ENCODE measurements around the gene PBX4. TPM values are rescaled to one million over a fixed set of nuclear protein-coding genes. Genes with fewer than 3 reads are reported as not detected.
A peak's percentile ranks its signal among the peaks of the same experiment; 100 is the strongest.
"Not testable (repeated sequence)": the region's sequence is repeated elsewhere in the genome, so short reads cannot be mapped to it uniquely, and the experiment has no call there.

The PBX4 gene, protein sequence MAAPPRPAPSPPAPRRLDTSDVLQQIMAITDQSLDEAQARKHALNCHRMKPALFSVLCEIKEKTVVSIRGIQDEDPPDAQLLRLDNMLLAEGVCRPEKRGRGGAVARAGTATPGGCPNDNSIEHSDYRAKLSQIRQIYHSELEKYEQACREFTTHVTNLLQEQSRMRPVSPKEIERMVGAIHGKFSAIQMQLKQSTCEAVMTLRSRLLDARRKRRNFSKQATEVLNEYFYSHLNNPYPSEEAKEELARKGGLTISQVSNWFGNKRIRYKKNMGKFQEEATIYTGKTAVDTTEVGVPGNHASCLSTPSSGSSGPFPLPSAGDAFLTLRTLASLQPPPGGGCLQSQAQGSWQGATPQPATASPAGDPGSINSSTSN
- total RNA-seq, result 10 to 100 TPM; 28.3 to 56.8 TPM

DNA sequence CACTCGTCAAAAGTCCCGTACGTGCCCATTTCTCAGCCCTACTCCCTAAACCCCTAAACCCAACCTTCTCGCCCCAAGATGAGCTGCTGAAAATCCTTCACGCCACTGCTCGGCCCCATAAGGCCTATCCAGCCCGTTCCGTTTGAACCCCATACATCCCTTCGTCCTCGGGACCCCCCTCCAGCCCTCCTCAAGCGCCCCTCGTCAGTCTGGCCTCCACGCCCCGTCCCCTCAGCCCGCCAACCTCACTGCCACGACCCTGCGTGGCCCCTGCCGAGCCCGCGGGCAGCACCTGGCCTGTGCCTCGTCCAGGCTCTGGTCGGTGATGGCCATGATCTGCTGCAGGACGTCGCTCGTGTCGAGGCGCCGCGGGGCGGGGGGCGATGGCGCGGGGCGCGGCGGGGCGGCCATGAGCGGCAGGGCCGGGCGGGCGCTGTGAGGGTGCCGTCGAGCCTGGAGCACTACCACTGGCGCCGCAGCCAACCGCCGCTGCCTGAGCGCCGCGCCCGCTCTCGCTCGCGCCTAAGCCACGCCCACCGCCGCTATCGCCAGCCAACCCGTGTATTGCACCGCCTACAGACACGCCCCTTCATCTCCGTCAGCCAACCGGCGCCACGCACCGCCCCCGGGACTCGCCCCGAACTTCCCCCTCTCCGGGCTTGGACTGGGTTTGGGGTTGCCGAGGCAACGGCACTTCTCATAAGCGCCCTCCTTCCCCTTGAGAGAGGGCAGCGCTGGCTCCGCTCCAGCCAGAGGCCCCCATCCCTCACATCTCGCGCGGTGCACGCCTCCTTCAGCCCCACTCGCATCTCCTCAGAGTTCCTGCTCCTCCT lies at the start of gene PBX4:
Gene PBX4, minus strand, starts transcription at position 469 of the 833 bp plus-strand sequence. Its CDS starts 58 bp downstream, at position 411.
- peaks cover 0 to 6% of the 10 kb centered on the region in 2 donors for H3K36me3 Mint-ChIP-seq (ENCODE audit: insufficient read depth in 2 of 2)
- ATAC-seq (replicated peaks in 1 of 2) (peak; percentile 93 to 94), DNase-seq (peak; percentile 99 to 100)
- peak within 1 kb of the TSS; percentile 92 to 96 for H3K4me3 Mint-ChIP-seq
- peaks cover 57% of the 10 kb centered on the region for H3K4me1 Mint-ChIP-seq (ENCODE audit: low read depth)
- H3K27me3 Mint-ChIP-seq (ENCODE audit: low read depth), result no peaks in the 10 kb centered on the region
- H3K9me3 Mint-ChIP-seq, result no peaks in the 10 kb centered on the region
- H3K27ac Mint-ChIP-seq, result peak within 1 kb of the TSS; percentile 86

DNA sequence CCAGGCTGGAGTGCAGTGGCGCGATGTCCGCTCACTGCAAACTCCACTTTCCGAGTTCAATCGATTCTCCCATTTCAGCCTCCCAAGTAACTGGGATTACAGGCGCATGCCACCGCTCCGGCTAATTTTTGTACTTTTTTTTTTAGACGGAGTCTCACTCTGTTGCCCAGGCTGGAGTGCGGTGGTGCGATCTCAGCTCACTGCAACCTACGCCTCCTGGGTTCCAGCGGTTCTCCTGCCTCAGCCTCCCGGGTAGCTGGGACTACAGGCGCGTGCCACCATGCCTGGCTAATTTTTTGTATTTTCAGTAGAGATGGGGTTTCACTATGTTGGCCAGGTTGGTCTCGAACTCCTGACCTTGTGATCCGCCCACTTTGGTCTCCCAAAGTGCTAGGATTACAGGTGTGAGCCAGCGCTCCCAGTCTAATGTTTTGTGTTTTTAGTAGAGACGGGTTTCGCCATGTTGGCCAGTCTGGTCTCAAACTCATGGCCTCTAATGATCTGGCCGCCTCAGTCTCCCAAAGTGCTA lies 47.0 kb upstream of the PBX4 start:
- not testable (repeated sequence) for H3K27me3 Mint-ChIP-seq (ENCODE audit: low read depth); ATAC-seq (replicated peaks in 1 of 2); H3K9me3 Mint-ChIP-seq; H3K27ac Mint-ChIP-seq; DNase-seq
- peaks cover 49% of the 10 kb centered on the region for H3K4me1 Mint-ChIP-seq (ENCODE audit: low read depth)
- H3K36me3 Mint-ChIP-seq (ENCODE audit: insufficient read depth in 2 of 2), result peaks cover 16 to 25% of the 10 kb centered on the region in 2 donors
- peak overlapping the region; percentile 34 to 37 for H3K4me3 Mint-ChIP-seq

DNA sequence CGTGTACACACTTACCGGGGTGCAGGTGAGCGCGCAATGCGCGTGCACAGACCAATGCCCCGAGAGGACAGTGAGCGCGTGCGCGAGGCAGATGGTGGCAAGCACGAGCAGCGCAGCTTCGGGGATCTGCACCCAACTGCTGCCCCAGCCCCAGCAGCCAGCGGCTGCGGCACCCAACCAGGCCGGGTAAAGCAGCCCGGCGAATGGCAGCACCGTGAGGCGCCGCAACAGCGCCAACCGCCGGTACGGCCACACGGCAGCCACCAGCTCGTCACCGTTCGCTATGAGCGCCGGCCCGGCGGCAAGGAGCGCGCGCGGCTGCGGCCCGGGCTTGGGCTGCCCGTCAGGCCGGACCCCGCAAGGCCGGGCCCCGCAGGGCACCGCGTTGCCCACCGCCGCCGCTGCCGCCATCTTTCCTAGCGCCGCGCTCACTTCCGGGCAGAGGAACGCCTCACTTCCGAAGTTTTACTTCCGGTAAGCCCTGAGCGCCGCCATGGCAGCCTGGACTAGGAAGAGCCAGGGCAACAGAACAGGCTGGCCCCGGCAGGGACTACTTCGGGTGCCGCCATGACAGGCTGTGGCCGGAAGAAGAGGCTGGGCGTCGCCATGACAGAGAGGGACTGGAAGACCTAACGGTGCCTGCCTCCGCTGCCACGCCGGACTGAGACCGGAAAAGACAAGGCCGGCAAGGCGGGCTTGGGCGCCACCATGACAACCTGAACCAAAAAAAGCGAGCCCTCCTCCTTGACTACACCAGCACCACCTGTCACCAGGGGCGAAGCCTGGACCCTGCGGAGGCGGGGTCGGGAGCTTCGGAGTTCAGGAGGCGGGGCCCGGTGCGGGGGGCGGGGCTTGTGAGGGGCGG lies 45.0 kb upstream of the PBX4 start, which contains the start of gene ATP13A1:
Gene ATP13A1, minus strand, starts transcription at position 421 of the 865 bp plus-strand sequence. Its CDS starts 10 bp downstream, at position 411.
- Mint-ChIP-seq H3K27me3 (ENCODE audit: low read depth) (no peaks in the 10 kb centered on the region), H3K4me1 (ENCODE audit: low read depth) (peaks cover 37% of the 10 kb centered on the region), H3K27ac (peak within 1 kb of the TSS; percentile 66), H3K9me3 (no peaks in the 10 kb centered on the region), H3K36me3 (ENCODE audit: insufficient read depth in 2 of 2) (peaks cover 12 to 14% of the 10 kb centered on the region in 2 donors), H3K4me3 (peak within 1 kb of the TSS; percentile 93 to 98)
- DNase-seq (peak; percentile 95 to 98), ATAC-seq (replicated peaks in 1 of 2) (peak; percentile 82 to 86)

DNA sequence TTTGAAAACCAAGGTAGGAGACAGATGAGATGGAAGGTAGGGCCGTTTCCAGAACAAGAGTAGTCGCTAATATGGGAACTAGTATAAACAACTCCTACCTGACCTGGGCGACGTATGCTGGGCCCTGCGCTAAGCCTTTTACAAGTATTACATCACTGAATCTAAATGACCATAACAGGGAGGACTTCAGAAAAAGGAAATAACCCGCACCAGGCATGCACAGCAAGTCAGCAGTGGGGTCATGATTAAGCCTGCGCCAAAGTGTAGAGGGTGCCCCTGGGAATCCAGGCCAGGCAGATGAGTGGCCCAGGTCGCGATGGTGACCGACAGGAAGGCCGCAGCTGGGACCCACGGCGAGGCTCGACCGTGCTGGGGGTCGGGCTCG lies 44.4 kb upstream of the PBX4 start:
- no peak for DNase-seq
- H3K9me3 Mint-ChIP-seq, result no peaks in the 10 kb centered on the region
- H3K36me3 Mint-ChIP-seq (ENCODE audit: insufficient read depth in 2 of 2), result peaks cover 16 to 17% of the 10 kb centered on the region in 2 donors
- peaks cover 31% of the 10 kb centered on the region for H3K4me1 Mint-ChIP-seq (ENCODE audit: low read depth)
- peak in 1 of 2 donors; percentile 3 for ATAC-seq (replicated peaks in 1 of 2)
- peak overlapping the region; percentile 93 to 98 for H3K4me3 Mint-ChIP-seq
- peak overlapping the region; percentile 66 for H3K27ac Mint-ChIP-seq
- H3K27me3 Mint-ChIP-seq (ENCODE audit: low read depth), result no peaks in the 10 kb centered on the region

DNA sequence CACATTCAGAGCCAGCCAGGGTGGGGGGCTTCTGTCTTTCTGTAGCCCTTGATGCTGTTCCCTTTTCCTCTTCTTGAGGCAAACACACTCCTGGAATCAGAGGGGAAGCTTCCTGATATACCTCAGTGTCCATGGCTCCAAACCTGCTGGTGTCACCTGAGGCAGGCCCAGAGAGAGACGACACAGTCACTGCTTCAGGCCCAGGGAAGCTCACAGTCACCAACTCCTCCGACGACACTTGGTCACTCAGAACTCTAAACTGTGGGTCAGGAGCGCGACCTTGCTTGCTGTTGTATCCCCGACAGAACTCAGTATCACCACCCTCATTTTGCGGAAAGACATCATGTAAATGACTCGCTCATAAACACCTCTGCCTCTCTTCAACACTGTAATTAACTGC lies 43.9 kb upstream of the PBX4 start:
- Mint-ChIP-seq H3K27me3 (ENCODE audit: low read depth) (no peaks in the 10 kb centered on the region), H3K4me1 (ENCODE audit: low read depth) (peaks cover 26% of the 10 kb centered on the region), H3K9me3 (no peaks in the 10 kb centered on the region), H3K4me3 (peak overlapping the region; percentile 93 to 98), H3K36me3 (ENCODE audit: insufficient read depth in 2 of 2) (peaks cover 16 to 21% of the 10 kb centered on the region in 2 donors), H3K27ac (peak overlapping the region; percentile 66)
- no peak for ATAC-seq (replicated peaks in 1 of 2)
- no peak for DNase-seq

DNA sequence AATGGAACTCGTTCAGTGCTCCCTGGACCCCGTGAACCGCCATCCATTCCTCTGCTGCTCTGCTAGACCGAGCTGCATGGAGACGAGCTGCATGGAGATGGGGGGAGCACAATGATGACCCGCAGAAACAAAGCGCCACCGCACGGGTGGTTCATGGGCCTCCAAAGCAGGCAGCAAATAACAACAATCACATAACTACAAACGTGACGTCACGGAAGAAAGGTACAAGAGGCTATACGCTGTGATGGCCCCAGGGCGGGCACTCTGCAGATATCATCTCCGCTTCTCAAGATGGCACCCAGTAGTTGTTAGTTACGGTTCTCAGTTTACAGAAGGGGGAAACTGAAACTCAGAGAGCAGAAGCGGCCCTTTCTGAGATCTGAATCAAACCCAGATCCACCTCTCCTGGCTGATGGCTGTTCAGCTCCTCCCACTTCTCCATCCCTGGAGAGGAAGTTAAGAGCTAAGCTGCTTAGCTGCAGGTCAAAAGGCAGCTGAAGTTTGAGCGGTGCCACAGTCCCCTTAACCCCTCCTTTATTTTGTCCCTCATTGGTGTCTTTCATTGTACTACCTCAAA lies 43.3 kb upstream of the PBX4 start:
- H3K27ac Mint-ChIP-seq, result peak overlapping the region; percentile 66
- H3K36me3 Mint-ChIP-seq (ENCODE audit: insufficient read depth in 2 of 2), result peaks cover 18 to 22% of the 10 kb centered on the region in 2 donors
- peak overlapping the region; percentile 93 to 98 for H3K4me3 Mint-ChIP-seq
- peaks cover 26% of the 10 kb centered on the region for H3K4me1 Mint-ChIP-seq (ENCODE audit: low read depth)
- no peaks in the 10 kb centered on the region for H3K27me3 Mint-ChIP-seq (ENCODE audit: low read depth)
- ATAC-seq (replicated peaks in 1 of 2), result peak in 1 of 2 donors; percentile 35
- peak; percentile 39 to 56 for DNase-seq
- no peaks in the 10 kb centered on the region for H3K9me3 Mint-ChIP-seq

DNA sequence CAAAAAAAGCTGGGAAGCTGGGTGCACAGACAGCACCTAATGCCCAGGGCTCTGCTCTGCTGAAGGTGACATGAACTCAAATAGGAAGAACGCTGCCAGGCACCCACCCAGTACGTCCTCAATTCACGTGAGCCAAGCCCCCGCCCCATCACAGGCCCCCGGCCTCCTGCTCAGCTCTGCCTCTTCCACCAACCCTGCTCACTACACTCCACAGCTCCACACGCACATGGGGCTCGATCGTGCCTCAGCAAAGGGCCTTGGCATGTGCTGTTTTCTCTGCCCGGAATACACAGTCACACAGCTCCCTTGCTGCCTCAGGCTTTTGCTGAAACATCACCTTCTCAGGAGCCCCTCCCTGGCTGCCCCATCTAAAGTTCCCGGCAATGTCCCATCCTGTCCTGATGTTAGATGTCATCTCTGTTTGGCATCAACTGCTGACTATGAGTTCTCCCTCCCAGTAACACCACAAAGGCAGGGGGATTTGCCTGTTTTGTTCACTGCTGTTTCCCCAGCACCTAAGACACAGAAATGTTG lies 42.7 kb upstream of the PBX4 start:
- no peaks in the 10 kb centered on the region for H3K27me3 Mint-ChIP-seq (ENCODE audit: low read depth)
- H3K27ac Mint-ChIP-seq, result peak overlapping the region; percentile 66
- no peak for DNase-seq
- peaks cover 19 to 24% of the 10 kb centered on the region in 2 donors for H3K36me3 Mint-ChIP-seq (ENCODE audit: insufficient read depth in 2 of 2)
- H3K4me3 Mint-ChIP-seq, result peak overlapping the region; percentile 93 to 98
- ATAC-seq (replicated peaks in 1 of 2), result no peak
- no peaks in the 10 kb centered on the region for H3K9me3 Mint-ChIP-seq
- peaks cover 26% of the 10 kb centered on the region for H3K4me1 Mint-ChIP-seq (ENCODE audit: low read depth)

DNA sequence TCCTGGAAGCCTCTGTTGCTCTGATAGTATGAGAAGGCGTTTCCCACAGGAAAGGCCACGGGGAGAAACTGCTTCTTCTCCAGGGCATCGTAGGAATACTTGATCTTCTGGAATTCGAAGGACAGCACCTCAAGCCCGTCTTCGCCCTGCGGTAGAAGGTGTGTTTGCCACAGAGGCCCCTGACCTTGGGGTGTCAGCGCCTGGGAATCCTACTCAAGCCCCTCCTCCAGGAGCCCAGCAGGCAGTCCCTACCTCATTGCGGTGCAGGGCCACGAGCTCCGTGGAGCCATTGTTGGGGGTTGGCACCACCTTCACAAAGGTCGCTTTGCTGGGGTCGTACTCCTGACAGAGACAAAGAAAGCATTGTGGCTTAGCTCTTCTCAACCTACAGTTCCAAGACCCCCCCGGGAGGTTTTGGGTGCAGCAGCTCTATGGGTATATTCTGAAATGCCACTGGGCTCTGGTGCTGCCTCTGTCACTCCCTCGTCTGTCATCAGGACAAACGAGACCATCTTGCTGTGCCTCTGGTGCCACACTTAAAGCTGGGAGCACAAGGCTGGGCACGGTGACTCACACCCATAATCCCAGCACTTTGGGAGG lies 41.3 kb upstream of the PBX4 start:
- H3K27me3 Mint-ChIP-seq (ENCODE audit: low read depth), result no peaks in the 10 kb centered on the region
- DNase-seq (no peak), ATAC-seq (replicated peaks in 1 of 2) (no peak)
- peaks cover 26% of the 10 kb centered on the region for H3K4me1 Mint-ChIP-seq (ENCODE audit: low read depth)
- peaks cover 21 to 24% of the 10 kb centered on the region in 2 donors for H3K36me3 Mint-ChIP-seq (ENCODE audit: insufficient read depth in 2 of 2)
- H3K9me3 Mint-ChIP-seq, result no peaks in the 10 kb centered on the region
- no peak overlapping the region for H3K27ac Mint-ChIP-seq
- no peak overlapping the region for H3K4me3 Mint-ChIP-seq

DNA sequence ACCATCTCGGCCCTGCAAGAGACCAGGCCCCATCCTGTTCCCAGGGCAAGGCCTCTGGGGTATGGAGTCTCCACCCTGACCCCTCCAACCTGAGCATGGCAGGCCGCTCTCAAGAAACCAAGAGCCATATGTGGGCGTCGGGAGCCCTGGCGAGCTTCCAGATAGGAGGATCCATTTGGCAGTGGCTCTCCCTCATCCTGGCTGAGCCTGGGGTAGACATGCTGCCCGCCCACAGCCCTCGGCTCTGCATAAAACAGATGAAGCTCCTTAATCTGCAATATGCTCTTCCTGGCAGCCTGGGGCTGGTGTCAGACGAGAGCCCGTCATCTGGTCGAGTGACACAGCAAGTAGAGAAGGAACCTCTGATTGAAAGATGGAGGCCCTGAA lies 38.9 kb upstream of the PBX4 start:
- DNase-seq, result no peak
- H3K4me1 Mint-ChIP-seq (ENCODE audit: low read depth), result peaks cover 17% of the 10 kb centered on the region
- no peak overlapping the region for H3K27ac Mint-ChIP-seq
- H3K36me3 Mint-ChIP-seq (ENCODE audit: insufficient read depth in 2 of 2), result peaks cover 22 to 33% of the 10 kb centered on the region in 2 donors
- H3K27me3 Mint-ChIP-seq (ENCODE audit: low read depth), result no peaks in the 10 kb centered on the region
- no peak for ATAC-seq (replicated peaks in 1 of 2)
- H3K4me3 Mint-ChIP-seq, result no peak overlapping the region
- no peaks in the 10 kb centered on the region for H3K9me3 Mint-ChIP-seq

DNA sequence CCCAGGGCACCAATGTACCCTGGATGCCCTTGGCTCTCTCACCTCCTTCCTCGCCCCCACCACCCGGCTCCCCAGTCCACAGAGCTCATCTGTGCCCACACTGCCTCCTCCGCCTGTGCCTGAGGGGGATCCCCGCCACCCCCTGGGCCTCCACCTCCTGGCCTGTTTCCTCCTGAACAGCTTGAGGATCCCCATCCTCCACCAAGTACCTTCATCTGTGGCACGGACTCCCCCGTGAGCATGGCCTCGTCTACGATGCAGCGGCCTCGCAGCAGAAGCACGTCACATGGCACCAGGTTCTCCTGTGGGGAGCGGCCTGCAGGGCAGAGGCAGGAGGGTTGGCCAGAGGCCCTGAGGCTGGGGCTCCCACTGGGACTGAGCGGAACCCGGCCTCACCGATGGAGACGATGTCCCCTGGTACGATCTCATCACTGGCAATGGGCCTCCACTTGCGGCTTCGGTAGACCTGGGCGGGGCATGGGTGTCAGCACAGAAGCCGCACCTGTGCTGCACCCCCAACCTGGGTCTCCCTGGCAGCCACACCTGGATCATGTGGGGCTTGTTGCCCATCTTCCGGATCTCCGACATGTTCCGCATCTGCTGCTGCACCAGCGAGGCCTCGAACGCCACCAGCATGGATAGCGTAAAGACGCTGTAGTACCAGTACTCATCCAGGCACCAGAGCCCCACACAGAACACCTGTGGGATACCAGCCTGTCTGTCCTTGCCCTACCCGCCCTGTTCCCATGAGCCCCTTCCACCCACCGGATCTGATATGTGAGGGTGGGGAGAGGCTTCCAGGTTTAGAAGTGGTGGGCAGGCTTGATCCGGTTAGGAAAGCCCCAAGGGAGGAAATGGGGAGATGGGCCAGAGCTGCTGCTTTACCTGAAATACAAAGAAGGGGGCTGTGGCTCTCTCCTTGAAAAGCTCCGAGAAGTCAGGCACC lies 38.2 kb upstream of the PBX4 start:
- H3K4me3 Mint-ChIP-seq, result no peak overlapping the region
- ATAC-seq (replicated peaks in 1 of 2) (no peak), DNase-seq (no peak)
- H3K27ac Mint-ChIP-seq, result no peak overlapping the region
- H3K36me3 Mint-ChIP-seq (ENCODE audit: insufficient read depth in 2 of 2), result peaks cover 22 to 34% of the 10 kb centered on the region in 2 donors
- H3K27me3 Mint-ChIP-seq (ENCODE audit: low read depth), result no peaks in the 10 kb centered on the region
- no peaks in the 10 kb centered on the region for H3K9me3 Mint-ChIP-seq
- H3K4me1 Mint-ChIP-seq (ENCODE audit: low read depth), result peaks cover 10% of the 10 kb centered on the region
